SW480 (cell line): ENCODE measurements around the gene ATAD1.

ENCODE experiments used
- DNase-seq: peaks from one replicate; pipeline ENCODE4 v3.0.0-alpha.2; 2016; ENCODE audit warnings: low spot score

Gene ATAD1

DNA sequence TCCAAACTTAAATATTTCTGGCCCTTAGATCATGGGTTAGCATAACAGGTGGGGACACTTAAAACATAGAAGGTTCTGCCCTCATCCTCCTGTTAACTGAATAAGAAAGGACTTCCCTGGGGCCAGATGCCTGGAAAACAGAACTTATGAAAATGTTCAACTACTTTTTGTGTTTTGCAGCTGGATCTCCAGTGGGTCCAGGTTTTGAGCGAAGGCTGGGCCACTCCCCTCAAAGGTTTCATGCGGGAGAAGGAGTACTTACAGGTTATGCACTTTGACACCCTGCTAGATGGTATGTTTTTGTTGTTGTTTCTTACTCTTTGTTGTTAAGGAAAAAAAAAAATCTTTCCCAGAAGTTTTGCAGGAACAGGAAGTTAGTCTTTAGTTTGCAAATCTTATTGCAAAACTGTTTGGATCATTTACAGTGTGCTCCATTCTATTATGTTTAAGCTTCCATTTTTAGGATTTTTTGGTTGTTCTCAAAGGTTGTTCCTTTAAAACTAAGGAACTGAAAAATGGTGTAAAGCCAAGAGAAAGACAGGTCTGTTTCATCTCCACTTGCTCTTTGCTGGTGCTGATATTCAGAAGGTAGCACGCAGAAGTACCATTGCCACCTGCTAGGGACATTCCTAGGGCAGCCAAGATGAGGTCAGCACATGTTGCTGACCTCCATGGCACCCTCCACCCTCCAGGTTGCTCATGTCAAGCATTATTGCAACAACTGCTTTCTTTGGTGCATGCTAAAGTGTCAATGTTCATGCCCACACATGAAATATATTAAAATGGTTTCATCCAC is 102.3 kb downstream of the ATAD1 start:
- no peak for DNase-seq

GRCh38 chr10:87713707-87714106 is 104.3 kb downstream of the ATAD1 start:
- no peak for DNase-seq

GRCh38 chr10:87712913-87713616 is 105.0 kb downstream of the ATAD1 start:
- DNase-seq, result no peak

DNA sequence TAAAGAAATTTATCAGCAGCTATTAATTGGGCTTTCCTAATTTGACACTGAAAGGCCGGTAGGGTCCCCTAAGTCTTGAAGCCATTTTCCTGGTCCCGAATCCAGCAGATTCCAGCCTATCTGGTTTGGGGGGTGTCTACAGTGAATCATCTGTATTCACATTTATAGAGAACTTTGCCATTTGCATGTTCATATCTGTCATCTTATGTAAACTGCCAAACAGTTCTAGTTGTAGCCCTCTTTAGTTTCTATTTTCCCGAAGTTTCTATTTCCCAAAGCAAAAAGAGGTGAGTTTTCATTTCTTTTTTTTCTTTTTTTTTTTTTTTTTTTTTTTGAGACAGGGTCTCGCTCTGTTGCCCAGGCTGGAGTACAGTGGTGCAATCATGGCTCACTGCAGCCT is 110.8 kb downstream of the ATAD1 start:
- no peak for DNase-seq

DNA sequence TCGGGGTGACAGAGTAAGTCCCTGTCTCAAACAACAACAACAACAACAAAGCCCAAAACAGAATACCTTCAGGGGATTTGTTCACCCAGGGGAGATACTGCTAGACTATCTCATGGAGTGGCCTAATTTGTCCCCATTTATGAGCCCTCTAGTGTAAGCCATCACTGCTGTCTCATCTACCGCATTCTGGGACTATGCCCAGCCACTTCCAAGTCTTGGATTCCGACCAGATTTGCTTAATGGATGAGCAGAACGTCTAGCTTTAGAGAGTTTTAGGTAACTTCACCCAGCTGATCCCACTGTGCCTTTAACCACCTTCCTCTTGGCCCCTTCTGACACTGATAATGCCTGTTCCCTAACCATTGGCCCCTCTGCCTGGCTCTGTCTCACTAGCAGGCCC is 111.3 kb downstream of the ATAD1 start:
- no peak for DNase-seq

DNA sequence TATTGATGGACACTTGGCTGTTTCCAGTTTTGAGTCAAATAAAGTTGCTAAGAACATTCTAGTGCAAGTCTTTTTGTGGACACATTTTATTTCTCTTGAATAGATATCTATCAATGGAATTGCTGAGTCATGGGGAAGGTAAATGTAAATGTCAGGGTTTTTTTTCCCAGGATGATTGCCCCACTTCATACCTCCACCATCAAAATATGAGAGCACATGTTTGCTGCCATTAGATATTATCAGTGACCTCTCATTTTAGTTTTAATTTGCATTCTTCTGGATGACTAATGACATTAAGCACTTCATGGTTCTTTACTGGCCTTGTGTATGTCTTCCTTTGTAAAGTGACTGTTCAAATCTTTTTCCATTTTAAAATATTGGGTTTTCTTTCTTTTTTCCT is 112.7 kb downstream of the ATAD1 start:
- no peak for DNase-seq

DNA sequence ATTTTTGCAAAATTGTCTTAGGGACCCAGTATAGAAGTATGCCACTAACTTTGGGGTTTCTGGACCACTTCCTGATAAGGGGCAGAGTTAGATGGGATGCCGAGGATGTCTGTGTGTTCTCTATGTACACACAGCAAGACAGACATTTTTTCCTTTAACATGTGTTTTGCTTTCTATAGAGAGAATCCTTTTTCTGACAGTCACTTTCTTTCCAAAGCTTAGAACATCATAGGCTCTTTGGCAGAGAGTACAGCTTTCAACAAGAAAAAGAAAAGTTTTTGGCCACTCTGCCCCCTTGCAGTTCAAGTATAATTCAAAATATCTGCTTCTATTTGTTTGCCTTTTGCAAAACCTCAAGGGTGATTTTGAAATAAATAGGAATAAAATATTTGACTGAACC is 114.3 kb downstream of the ATAD1 start:
- DNase-seq, result no peak

DNA sequence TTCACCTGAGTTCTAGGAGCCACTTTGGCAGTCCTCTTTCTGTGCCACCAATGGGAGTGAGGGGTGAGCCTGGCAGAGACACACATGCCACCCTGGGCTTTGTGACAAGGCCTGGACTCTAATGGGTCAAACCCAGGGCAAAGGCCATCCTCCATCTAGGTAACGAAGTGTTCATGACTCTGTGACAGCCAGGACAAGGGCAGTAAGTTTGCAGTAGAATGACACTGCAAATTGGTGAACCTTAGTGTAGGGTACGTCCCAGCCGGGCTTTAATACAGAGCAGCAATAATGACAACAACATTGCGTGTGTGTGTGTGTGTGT is 115.1 kb downstream of the ATAD1 start:
- no peak for DNase-seq

- DNase-seq, result no peak
Measured at GRCh38 chr10:87702260-87702972, 115.6 kb downstream of the ATAD1 start.
